PC-9 (cell line): ENCODE measurements around the gene FRAT2.

ENCODE experiments used
- EZH2 ChIP-seq: fragments of 200-600 bp; sonication (generic); IDR thresholded peaks from 2 replicates; pipeline ENCODE4 v1.8.0; 2017; ENCODE audit warnings: antibody characterized with exemption, low read depth
- TF ChIP-seq, protein P1 (sequence below): fragments of 200-600 bp; sonication (generic); conservative IDR thresholded peaks from 2 replicates; pipeline ENCODE4 v1.6.1; 2017; ENCODE audit warnings: mixed run types, antibody characterized with exemption, mild to moderate bottlenecking, moderate library complexity

GRCh38 chr10:97384156-97384555, 49.6 kb upstream of the FRAT2 start:
- TF ChIP-seq, protein P1, sequence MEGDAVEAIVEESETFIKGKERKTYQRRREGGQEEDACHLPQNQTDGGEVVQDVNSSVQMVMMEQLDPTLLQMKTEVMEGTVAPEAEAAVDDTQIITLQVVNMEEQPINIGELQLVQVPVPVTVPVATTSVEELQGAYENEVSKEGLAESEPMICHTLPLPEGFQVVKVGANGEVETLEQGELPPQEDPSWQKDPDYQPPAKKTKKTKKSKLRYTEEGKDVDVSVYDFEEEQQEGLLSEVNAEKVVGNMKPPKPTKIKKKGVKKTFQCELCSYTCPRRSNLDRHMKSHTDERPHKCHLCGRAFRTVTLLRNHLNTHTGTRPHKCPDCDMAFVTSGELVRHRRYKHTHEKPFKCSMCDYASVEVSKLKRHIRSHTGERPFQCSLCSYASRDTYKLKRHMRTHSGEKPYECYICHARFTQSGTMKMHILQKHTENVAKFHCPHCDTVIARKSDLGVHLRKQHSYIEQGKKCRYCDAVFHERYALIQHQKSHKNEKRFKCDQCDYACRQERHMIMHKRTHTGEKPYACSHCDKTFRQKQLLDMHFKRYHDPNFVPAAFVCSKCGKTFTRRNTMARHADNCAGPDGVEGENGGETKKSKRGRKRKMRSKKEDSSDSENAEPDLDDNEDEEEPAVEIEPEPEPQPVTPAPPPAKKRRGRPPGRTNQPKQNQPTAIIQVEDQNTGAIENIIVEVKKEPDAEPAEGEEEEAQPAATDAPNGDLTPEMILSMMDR = no peak
- TF ChIP-seq EZH2 = no peak
